ENCODE data around the gene KRTAP5-9. TPM values are rescaled to one million over a fixed set of nuclear protein-coding genes. Genes with fewer than 3 reads are reported as not detected.

The KRTAP5-9 gene
- total and polyA plus RNA-seq, 2 of the 8 experiments (the other 6 are each of a cell fraction or from before 2014, with no cell fraction given) = 0.11 TPM; not detected in 1

GRCh38 chr11:71574418-71574817 is 26.2 kb downstream of the KRTAP5-9 start (continued):
- TF ChIP-seq, protein P1, sequence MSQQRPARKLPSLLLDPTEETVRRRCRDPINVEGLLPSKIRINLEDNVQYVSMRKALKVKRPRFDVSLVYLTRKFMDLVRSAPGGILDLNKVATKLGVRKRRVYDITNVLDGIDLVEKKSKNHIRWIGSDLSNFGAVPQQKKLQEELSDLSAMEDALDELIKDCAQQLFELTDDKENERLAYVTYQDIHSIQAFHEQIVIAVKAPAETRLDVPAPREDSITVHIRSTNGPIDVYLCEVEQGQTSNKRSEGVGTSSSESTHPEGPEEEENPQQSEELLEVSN (IDR thresholded peaks at IDR 0.05) = no peak
- no peak for TF ChIP-seq CEBPB (IDR thresholded peaks at IDR 0.05; ENCODE audit: low read depth, low read length)
- TF ChIP-seq SUZ12 (IDR thresholded peaks at IDR 0.05; ENCODE audit: low read length) = no peak
- TF ChIP-seq, protein P2, sequence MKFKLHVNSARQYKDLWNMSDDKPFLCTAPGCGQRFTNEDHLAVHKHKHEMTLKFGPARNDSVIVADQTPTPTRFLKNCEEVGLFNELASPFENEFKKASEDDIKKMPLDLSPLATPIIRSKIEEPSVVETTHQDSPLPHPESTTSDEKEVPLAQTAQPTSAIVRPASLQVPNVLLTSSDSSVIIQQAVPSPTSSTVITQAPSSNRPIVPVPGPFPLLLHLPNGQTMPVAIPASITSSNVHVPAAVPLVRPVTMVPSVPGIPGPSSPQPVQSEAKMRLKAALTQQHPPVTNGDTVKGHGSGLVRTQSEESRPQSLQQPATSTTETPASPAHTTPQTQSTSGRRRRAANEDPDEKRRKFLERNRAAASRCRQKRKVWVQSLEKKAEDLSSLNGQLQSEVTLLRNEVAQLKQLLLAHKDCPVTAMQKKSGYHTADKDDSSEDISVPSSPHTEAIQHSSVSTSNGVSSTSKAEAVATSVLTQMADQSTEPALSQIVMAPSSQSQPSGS (IDR thresholded peaks at IDR 0.05; ENCODE audit: low read length) = no peak
- no peak for TF ChIP-seq HDAC6 (IDR thresholded peaks at IDR 0.05; ENCODE audit: low read depth, low read length)
- TF ChIP-seq CHD1 (IDR thresholded peaks at IDR 0.05; ENCODE audit: low read depth, low read length) = no peak
- TF ChIP-seq SP4 (IDR thresholded peaks at IDR 0.05; ENCODE audit: low read length) = no peak

Measured in H1 (cell line).